GM18520 (cell line): ENCODE data around the gene LY6G6F.

Experiments
- ATAC-seq: cut with Tn5 transposase; IDR thresholded peaks from one replicate; pipeline ENCODE4 v1.9.1; 2021; ENCODE audit not compliant: unreplicated experiment

LY6G6F gene

DNA sequence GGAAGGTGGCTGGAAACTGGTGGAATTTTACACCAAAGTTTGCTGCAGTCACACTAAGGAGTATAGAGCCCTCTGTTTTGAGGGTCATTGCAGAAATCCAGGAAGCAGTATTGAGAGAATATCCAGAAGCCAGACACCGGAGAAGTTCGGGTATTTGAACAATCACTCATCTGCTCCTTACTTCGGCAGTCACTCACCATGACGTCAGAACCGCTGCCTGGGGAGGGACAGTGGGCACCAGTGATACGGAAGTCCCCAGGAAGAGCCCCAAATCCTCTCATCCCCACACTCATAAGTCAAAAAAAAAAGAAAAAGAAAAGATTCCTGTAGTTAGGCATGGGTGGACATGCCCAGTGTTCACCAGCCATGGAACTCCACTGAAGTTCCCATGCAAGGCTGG, 29.8 kb upstream of the LY6G6F start:
- no peak for ATAC-seq

DNA sequence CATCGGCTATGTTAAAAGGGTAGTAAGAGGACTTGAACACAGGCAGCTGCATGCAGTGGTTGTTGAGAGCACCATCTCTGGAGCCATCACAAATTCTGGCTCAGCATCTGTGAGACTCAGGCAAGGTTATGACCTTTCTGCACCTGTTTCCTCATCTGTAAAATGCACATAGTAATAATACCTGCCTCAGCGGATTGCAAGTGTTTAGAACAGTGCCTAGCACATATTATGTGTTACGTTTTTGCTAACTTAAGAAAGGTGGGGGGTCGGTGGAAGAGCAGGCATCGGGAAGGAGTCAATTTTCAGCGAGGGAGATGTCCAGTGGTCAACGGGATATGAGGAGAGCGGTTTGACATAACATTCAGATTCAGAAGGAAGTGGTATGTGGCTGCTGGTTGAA, 28.7 kb upstream of the LY6G6F start:
- no peak for ATAC-seq

- no peak for ATAC-seq
Measured at GRCh38 chr6:31680226-31681134, 26.2 kb upstream of the LY6G6F start, which contains the start of gene LY6G5C. TSS of gene LY6G5C (minus strand) at chr6:31681067. CDS start at chr6:31680373, 694 bp downstream.

DNA sequence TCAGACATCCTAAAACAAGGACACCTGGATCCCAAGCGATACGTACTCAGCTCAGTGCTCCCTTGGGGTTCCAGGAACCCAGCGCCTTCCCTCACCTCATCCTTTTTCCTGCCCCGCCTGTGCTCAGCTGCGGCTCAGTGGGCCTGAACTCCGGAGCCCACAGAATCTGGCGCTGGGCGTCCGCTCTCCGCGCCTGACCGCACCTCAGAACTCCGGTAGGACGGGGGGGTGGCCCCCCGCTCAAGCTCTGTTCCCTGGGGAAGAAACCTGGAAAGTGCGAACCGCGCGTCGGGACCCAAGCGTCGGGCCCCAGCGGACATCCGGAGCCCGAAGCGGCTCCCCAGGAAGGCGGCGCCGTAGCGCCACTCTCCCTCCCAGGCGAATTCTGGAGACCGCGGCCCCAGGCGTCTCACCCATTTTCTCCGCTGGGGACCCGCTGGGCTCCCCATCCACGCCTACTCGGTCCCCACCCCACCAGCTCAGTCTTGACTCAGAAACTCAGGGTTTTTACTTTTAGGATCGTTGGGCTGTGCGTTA, 25.5 kb upstream of the LY6G6F start:
- no peak for ATAC-seq

DNA sequence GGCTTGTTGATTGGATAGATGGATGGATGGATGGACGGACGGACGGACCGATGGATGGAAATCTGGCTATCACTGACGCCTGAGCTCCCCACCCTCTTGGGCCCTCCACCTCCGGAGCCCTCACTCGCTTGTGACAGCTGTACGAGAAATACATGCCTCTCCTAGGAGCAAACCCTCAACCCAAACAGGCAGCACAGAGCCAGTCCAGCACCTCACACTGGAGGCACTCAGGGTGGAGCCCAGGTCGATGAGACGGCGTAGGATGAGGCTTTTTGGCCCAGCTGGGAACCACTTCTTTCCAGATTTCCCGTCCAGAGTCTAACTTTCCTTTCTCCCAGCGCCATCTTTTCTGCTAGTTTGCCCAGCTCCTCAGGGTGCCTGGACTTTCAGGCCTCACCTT, 23.1 kb upstream of the LY6G6F start:
- ATAC-seq, result no peak

DNA sequence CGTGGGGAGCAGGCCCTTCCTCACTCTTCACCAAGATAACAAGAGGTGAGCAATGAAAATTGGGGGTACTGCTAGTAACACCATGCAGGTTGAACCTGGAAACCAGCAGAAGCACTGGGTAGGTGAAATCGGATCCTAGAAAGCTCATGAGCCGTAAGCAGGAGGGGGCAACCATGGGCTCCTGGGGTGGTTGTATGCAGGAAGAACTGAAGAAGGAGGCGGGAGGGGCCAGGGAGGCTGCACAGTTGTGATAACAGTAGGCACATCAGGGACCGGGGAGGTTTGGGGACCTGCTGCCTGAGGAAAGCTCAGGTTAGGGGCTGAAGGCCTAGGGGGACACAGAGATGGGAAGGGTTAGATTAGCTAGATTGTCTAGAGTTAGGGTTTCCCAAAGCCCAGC, 20.2 kb upstream of the LY6G6F start:
- ATAC-seq, result no peak

- ATAC-seq, result no peak
Measured at GRCh38 chr6:31687321-31687720, 19.3 kb upstream of the LY6G6F start.

GRCh38 chr6:31687860-31688693, 18.6 kb upstream of the LY6G6F start:
- ATAC-seq, result no peak

DNA sequence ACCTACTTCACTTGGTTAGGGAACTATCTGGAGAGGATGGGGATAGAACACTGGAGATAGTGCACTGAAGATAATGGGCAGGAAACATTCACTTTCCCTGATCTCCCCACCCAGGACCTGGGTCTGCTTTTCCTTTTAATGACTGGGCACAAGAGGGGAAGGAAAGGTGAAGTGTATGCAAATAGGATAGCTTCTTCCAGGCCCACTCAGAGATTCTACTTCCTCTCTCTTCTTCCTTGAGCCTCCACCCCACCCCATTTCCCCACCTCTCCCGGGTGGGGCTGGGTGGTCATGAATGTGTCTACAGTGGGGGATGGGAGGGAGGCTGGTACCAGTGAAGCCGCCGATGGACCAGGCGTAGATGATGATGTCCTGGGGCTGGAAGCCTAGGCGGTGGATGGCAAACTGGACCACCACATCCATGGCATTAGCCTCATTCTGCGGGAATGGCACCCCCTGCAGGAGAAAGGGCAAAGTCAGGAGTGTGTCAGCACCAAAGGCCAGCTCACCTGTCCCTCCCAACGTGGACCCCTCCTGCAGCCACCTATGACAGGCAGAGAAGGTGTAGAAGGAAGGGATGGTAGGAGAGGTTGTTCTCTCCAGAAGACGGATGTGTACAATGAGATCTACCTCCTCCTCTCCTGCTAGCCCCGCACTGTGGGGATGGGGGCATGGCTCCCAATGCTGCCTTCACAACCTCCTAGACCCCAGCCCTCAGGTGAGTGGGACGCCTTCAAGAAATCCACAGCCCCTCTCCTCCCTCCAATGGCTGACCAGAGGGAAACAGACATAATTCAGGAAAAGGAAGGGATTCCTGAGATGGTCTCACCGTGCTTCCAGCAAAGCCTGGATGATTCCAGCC, 17.2 kb upstream of the LY6G6F start:
- ATAC-seq, result no peak

DNA sequence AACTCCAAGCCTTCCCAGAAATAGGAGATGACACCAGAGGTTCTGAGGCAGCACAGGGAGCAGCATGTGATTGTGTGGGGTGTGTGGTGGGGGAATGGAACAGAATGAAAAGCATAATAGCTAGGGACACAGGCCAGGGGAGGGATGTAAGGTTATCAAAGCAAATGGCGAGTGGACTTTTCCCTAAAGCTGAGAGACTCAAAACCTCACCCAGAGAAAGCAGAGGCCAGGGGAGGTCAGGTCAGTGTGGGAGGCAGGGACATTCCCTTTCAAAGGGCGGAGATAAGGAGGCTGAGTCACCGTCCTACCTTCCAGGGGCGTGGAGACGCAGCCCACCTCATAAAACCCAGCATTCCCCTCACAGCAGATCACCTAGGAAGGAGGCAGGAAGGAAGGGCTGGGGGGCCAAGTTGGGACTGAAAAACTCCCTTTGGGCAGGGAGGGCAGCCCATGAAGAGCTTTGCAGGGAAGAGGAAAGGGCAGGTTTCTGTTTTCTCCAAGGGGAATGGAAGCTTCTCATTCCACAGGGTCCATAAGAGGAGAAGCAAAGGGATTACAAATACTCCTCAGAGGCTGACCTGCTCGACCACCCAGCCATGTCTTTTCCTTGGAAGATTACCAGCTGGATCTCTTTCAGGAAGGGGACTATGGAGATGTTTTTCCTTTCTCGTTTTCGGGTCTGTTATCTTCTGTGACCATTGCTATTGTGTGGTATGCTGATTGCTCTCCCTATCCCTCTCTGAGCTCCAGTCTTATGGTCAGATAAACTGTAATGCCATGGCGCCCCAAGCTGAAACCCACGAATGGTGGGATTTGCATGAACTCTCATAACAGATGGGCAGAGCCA, 16.2 kb upstream of the LY6G6F start:
- ATAC-seq, result no peak

GRCh38 chr6:31691078-31691463, 15.6 kb upstream of the LY6G6F start:
- ATAC-seq, result no peak

DNA sequence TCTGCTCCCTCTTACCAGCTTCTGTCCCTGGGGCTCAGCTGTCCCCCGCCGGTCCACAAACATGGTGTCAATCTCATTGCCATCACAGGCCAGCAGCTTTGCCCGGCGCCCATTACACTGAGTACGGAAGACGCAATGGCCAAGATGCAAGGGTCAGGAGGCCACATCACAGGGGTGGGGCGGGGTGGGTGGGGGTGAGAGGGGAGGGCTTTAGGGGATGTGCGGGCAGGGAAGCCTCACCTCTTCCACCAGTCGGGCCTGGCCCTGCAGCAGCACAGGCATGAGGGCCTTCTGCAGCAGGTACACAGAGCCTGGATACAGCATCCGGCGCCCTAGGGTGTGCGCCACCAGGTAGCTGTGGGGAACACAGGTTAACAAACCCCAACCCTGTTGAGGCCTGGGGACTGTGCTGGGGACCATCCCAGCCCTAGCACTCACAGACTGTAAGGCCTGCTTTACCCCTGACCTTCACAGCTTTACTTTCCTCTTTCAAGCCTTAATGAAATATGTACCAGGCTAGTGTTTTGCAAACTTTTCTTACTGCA, 15.0 kb upstream of the LY6G6F start:
- no peak for ATAC-seq

DNA sequence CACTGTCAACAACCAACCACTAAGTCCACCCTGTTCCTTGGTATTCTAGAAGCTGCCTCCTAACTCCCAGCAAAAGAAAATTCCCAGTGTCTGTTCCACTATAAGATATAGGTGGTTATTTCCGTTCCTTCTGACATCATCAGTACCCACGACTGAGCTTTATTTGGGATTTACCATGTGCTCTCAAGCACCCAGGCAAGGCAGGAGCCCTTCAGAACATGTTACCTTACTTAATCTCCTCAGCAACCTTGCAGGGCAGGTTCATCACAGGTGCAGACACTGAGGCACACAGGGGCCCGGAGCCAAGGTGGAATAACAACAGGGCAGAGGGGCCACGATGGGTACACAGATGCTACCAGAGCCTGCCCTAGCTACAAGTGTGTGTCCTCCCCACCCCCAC, 14.3 kb upstream of the LY6G6F start:
- no peak for ATAC-seq

DNA sequence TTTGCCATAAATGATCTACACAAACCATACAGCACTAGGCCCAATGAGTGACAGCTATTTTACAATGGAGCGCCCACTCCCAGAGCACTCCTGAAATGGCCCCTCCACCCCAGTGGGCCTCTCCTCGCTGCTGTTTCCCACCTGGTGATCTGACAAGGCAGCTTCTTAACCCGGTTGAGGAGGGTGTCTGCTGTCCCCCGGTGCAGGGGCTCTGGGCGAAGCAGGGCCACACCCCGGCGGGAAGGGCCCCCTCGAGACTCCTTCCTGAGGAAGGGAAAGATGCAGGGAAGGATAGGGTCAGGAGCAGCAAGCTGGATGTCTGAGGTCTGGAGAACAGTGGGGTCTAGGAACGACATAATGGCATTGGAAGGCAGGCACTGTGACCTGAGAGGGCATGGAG, 13.8 kb upstream of the LY6G6F start:
- no peak for ATAC-seq

DNA sequence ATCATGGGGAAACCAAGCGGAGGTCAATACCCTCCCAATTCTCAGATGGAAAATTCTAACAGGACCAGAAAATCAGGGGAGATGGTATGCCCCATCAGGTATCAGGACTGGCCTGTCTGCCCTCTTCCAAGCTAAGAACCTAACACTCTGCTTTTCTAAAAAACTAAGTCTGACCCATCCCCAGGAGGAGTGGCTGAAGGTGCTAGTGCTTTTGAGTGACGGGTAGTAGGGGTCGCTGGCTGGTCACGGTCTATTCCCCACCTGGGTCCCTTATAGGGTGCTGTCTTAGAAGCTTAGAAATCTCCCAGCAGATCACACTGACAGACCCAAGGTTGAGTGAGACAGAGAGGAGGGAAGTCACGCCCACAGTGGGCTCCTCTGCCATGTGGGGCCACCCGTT, 13.1 kb upstream of the LY6G6F start:
- no peak for ATAC-seq

DNA sequence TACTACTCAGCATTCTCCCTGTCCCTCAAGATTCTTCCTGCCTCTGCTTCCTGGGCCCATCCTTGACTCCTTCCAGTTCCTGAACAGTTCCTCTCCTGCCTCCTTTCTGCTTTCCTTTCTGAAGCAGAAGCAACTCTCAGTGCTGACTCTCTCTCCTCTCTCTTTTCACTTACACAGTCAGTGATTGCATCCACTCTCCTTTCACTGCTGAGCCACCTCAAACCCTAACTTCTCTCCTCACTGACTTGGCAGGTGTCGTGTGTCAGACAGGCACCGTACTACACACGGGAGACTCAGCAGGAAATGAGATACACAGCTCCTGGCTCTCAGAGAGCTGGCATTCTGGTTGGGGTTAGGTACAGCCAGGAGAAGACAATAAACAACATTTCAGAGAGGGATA, 9.1 kb upstream of the LY6G6F start:
- no peak for ATAC-seq

DNA sequence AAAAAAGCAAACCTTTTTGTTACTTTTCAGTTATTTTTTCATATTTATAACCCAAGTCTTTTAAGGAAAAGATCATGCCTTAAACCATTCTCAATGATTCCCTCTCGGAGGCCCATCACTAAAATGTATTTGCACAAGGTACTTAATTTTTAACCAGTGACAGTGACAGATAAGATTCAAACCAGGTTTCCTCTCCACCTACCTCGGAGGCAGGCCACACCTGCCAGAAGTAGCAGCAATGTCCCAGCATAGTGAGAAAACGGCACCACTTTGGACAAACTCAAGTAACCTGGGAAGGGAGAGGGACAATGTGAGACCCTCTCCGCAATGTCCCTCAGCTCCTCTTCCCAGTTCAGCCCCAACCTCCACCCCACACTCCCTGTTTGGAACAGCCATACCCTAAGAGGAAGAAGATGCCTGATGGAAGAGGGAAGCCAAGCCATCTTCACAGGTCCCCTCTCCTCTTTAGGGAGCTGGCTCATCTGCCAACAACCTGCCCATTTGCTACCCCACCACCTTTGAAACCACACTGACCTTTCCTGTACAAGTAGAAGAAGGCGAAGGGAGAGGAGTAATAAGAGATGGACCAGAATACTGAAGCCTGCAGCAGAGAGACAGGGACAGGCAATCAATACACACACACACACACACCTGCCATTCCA, 5.8 kb upstream of the LY6G6F start:
- no peak for ATAC-seq

DNA sequence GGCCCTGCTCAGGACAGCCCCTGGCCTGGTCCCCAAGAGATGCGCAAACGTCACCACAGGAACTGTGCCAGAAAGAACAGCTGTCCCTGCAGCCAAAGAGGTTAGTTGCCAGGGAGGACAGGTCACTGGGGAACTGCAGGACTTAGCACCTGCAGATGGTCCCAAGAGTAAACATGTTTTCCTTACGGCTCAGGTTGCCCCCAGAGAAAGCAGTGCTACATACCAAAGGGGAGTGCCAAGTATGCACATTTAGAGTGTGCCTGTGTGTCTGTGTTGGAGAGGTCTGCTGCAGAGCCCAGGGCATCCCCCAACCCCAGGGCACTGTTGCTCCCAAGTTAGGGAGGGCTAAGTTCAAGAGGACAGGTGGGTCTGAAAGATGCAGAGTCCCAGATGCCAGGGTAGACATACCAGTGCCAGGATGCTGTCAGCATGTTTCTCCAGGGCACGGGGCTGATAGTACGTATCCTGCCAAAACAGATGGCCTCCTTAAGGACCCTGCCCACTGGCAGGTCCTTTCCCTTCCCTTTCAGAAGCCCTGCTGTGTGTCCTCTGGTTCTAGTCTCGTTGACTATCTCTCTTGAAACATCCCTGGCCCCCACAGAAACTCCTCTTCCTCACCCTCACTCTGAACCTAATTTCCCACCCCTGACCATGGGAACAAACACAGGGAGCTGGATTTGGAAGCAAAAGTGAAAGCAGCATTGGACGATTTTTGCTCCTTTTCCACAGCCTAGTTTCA, 4.8 kb upstream of the LY6G6F start:
- no peak for ATAC-seq
